GM18511 (cell line): Measurements from ENCODE around the gene CFL2.

Experiments
- ATAC-seq: cut with Tn5 transposase; IDR thresholded peaks from one replicate; pipeline ENCODE4 v1.9.1; 2021; ENCODE audit warnings: mild to moderate bottlenecking, moderate library complexity; ENCODE audit not compliant: unreplicated experiment

Gene CFL2

DNA sequence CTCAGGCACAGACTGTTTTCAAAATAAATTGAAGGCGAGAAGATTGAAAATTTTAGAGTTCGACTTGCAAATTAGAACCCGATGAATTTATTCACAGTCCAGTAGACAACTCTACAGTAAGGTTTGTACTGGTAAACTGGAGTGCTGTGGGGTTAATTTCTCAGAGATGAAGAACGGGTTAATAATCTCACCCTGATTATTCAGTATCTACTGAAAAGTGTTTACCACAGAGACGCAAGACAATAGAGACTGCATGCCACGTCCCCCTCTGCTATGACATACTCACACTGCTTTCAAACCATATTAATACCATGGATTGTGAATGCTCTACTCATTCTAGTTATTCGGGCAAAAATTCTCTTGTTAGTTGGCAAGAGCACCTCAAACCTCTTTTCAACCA, 36.1 kb downstream of the CFL2 start:
- ATAC-seq, result no peak

GRCh38 chr14:34676516-34677211, 37.7 kb downstream of the CFL2 start:
- ATAC-seq, result no peak

- ATAC-seq, result no peak
Measured at GRCh38 chr14:34673702-34674101, 40.7 kb downstream of the CFL2 start.

DNA sequence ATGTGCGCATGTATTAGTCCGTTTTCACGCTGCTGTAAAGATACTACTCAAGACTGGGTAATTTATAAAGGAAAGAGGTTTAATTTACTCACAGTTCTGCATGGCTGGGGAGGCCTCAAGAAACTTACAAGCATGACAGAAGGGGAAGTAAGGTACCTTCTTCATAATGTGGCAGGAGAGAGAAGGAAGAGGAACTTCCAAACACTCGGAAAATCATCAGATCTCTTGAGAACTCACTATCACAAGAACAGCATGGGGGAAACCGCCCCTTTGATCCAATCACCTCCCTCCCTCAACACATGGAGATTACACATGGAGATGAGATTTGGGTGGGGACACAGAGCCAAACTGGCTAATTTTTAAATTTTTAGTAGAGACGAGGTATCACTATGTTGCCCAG, 42.7 kb downstream of the CFL2 start:
- no peak for ATAC-seq

GRCh38 chr14:34668111-34668510, 46.3 kb downstream of the CFL2 start:
- no peak for ATAC-seq

DNA sequence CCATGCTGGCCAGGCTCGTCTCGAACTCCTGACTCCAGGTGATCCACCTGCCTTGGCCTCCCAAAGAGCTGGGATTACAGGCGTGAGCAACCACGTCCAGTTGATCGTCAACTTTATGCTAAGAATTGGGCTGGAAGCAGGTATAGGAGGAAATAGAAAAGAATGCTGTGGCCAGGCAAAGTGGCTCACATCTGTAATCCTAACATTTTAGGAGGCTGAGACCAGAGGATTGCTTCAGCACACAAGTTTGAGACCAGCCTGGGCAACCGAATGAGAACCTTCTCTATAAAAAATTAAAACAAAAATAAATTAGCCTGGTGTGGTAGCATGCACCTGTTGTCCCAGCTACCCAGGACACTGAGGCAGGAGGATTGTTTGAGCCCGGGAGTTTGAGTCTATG, 47.4 kb downstream of the CFL2 start:
- no peak for ATAC-seq

DNA sequence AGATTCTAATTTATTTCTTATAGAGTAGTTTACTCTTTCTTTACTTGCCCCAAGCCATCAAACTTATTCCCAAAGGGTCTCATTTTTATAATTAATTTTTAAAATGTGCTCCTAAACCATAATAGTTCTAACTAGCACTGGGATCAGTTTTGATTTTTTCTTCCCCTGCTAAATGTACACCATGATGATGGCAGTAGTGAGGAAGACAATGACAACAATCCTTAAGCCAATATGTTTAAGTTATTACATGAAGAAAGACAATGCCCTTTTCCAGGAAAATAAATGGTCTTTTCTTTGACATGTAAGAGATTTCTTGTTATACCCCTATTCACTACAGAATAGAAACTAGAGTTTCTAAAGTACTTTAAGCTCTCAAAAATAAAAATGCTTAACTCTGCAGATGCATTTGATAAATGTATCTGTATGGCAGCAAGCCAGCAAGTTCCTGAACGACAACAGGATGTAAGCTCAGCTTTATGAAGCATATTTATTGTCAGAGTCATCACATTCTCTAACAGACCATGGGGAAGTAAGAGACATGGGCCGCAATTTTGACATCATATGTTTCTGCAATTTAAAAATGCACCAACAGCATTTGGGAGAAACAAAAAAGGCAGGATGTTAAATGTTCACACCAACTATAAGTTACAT, 48.5 kb downstream of the CFL2 start:
- ATAC-seq, result no peak

- ATAC-seq, result no peak
Measured at GRCh38 chr14:34662561-34663088, 51.8 kb downstream of the CFL2 start.

DNA sequence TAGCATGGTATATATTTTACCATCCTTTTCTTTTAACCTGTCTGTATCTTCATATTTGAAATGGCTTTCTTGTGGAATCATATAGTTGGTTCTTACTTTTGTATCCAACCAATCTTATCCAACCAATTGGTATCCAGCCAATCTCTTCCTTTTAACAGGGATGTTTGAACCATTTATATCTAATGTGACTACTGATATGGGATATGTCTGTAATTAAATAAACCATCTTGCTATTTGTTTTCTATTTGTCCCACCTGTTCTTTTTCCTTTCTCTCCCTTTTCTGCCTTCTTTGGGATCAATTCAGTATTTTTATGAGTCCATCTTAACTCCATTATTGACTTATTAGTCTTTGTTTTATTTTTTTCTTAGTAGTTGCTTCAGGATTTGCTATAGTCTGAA, 53.6 kb downstream of the CFL2 start:
- no peak for ATAC-seq
